Activated T-helper 1 cell treated with Interleukin-2 at 50 U/mL for 16 hours (primary cell): ENCODE data around the gene OTUD5.
"Not testable (repeated sequence)": the region's sequence is repeated elsewhere in the genome, so short reads cannot be mapped to it uniquely, and the experiment has no call there.

ENCODE experiments used
- DNase-seq: peaks from one replicate; pipeline ENCODE4 v3.0.0-alpha.2; 2020; ENCODE audit warnings: low read depth

OTUD5 gene

GRCh38 chrX:48876944-48877343 is 80.5 kb downstream of the OTUD5 start:
- not testable (repeated sequence) for DNase-seq
